DND-41 (cell line): ENCODE measurements around the gene EIPR1.

Experiments
- CTCF ChIP-seq: IDR thresholded peaks from 2 replicates; pipeline ENCODE4 v1.5.1; 2012; ENCODE audit warnings: borderline replicate concordance, low read length, moderate library complexity, mild to moderate bottlenecking; ENCODE audit not compliant: poor library complexity, severe bottlenecking; ENCODE audit errors: extremely low read depth
- EZH2 ChIP-seq: IDR thresholded peaks from 3 replicates; pipeline ENCODE4 v1.6.1; 2012; ENCODE audit warnings: borderline replicate concordance, low read depth, mild to moderate bottlenecking, moderate library complexity, low read length, inconsistent platforms; ENCODE audit not compliant: severe bottlenecking

DNA sequence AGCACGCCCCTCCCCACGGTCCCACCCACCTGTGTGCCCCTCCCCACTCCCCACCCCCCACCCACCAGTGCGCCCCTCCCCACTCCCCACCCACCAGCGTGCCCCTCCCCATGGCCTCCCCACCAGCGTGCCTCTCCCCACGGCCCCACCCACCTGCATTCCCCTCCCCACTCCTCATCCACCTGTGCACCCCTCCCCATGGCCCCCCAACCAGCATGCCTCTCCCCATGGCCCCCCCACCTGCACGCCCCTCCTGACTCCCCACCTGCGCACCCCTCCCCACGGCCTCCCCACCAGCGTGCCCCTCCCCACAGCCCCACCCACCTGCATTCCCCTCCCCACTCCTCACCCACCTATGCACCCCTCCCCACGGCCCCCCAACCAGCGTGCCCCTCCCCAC, 190.2 kb downstream of the EIPR1 start:
- TF ChIP-seq CTCF: no peak
- TF ChIP-seq EZH2: no peak
